MM.1S (cell line): ENCODE data around the gene DPAGT1.
A peak's percentile ranks its signal among the peaks of the same experiment; 100 is the strongest.

Experiments
- DNase-seq: peaks from one replicate; pipeline ENCODE4 v3.0.0-alpha.2; 2015
- H2AFZ ChIP-seq: fragments of 300-600 bp; sonication (generic); 2 replicates; pipeline ENCODE4 v1.6.0; 2016; ENCODE audit warnings: antibody characterized with exemption, low read length
- H3F3A ChIP-seq: fragments of 300-600 bp; sonication (generic); 2 replicates; pipeline ENCODE4 v1.6.1; 2016; ENCODE audit warnings: mild to moderate bottlenecking, antibody characterized with exemption, low read length, moderate library complexity, mixed read lengths; ENCODE audit not compliant: insufficient read depth
- H3K27ac ChIP-seq: fragments of 300-600 bp; sonication (generic); 2 replicates; pipeline ENCODE4 v1.5.1; 2016; ENCODE audit warnings: mild to moderate bottlenecking, low read length
- H3K27me3 ChIP-seq: fragments of 300-600 bp; sonication (generic); replicated peaks from 2 replicates; pipeline ENCODE4 v1.6.0; 2016; ENCODE audit warnings: low read length; ENCODE audit not compliant: insufficient read depth
- H3K36me3 ChIP-seq: fragments of 300-600 bp; sonication (generic); replicated peaks from 2 replicates; pipeline ENCODE4 v1.6.1; 2016; ENCODE audit warnings: mild to moderate bottlenecking, low read length, mixed read lengths; ENCODE audit not compliant: insufficient read depth
- H3K4me1 ChIP-seq: fragments of 300-600 bp; sonication (generic); 2 replicates; pipeline ENCODE4 v1.6.1; 2016; ENCODE audit warnings: low read length, mixed read lengths
- H3K4me2 ChIP-seq: fragments of 300-600 bp; sonication (generic); 2 replicates; pipeline ENCODE4 v1.6.0; 2016; ENCODE audit warnings: low read depth, low read length
- H3K4me3 ChIP-seq: fragments of 300-600 bp; sonication (generic); 2 replicates; pipeline ENCODE4 v1.5.1; 2016; ENCODE audit warnings: low read length, mixed read lengths
- H3K79me2 ChIP-seq: fragments of 300-600 bp; sonication (generic); 2 replicates; pipeline ENCODE4 v1.6.1; 2016; ENCODE audit warnings: mixed run types, low read length, mixed read lengths
- H3K9ac ChIP-seq: fragments of 300-600 bp; sonication (generic); 2 replicates; pipeline ENCODE4 v1.6.1; 2016; ENCODE audit warnings: low read length, mixed read lengths
- H3K9me2 ChIP-seq: fragments of 300-600 bp; sonication (generic); replicated peaks from 2 replicates; pipeline ENCODE4 v1.6.1; 2016; ENCODE audit warnings: mild to moderate bottlenecking, low read length, mixed read lengths; ENCODE audit not compliant: insufficient read depth
- H3K9me3 ChIP-seq: fragments of 300-600 bp; sonication (generic); replicated peaks from 2 replicates; pipeline ENCODE4 v1.6.1; 2016; ENCODE audit warnings: mild to moderate bottlenecking, low read length, mixed read lengths; ENCODE audit not compliant: insufficient read depth
- H4K20me1 ChIP-seq: fragments of 300-600 bp; sonication (generic); 2 replicates; pipeline ENCODE4 v1.6.1; 2016; ENCODE audit warnings: mild to moderate bottlenecking, low read length, moderate library complexity, mixed read lengths; ENCODE audit not compliant: insufficient read depth
- CTCF ChIP-seq: fragments of 300-600 bp; sonication (generic); IDR thresholded peaks from 2 replicates; pipeline ENCODE4 v1.5.1; 2016; ENCODE audit warnings: antibody characterized with exemption, low read length, mixed read lengths
- EZH2 ChIP-seq: fragments of 300-600 bp; sonication (generic); optimal IDR thresholded peaks from 2 replicates; pipeline ENCODE3; 2017; ENCODE audit warnings: low read depth, mild to moderate bottlenecking, antibody characterized with exemption, low read length, mixed read lengths
- EZH2phosphoT487 ChIP-seq: fragments of 300-600 bp; sonication (generic); IDR thresholded peaks from 2 replicates; pipeline ENCODE4 v1.6.1; 2018; ENCODE audit warnings: antibody characterized with exemption, low read length

Gene DPAGT1

GRCh38 chr11:119110439-119110838 is 8.8 kb upstream of the DPAGT1 start:
- H4K20me1 ChIP-seq = no peaks in the 10 kb centered on the region
- no peak overlapping the region for H3K27ac ChIP-seq
- H3K4me2 ChIP-seq = no peak overlapping the region
- H3K27me3 ChIP-seq = no peaks in the 10 kb centered on the region
- peaks cover 9% of the 10 kb centered on the region; the same call in 1 of the 2 replicates for H3K36me3 ChIP-seq
- H3K9me3 ChIP-seq = no peaks in the 10 kb centered on the region
- peaks cover 21% of the 10 kb centered on the region for H3F3A ChIP-seq
- no peak overlapping the region for H3K9ac ChIP-seq
- H3K4me1 ChIP-seq = peaks cover 26% of the 10 kb centered on the region
- DNase-seq = no peak
- H2AFZ ChIP-seq = no peak overlapping the region
- H3K79me2 ChIP-seq = peaks cover 42% of the 10 kb centered on the region
- no peaks in the 10 kb centered on the region for H3K9me2 ChIP-seq
- no peak overlapping the region for H3K4me3 ChIP-seq
- TF ChIP-seq EZH2phosphoT487 (no peak), CTCF (no peak), EZH2 (no peak)

- H3K4me1 ChIP-seq = peaks cover 26% of the 10 kb centered on the region
- no peak for DNase-seq
- H3K79me2 ChIP-seq = peaks cover 42% of the 10 kb centered on the region
- H3K4me2 ChIP-seq = no peak overlapping the region
- H3K9ac ChIP-seq = no peak overlapping the region
- TF ChIP-seq CTCF (no peak), EZH2 (no peak), EZH2phosphoT487 (no peak)
- no peak overlapping the region for H2AFZ ChIP-seq
- peaks cover 21% of the 10 kb centered on the region for H3F3A ChIP-seq
- H4K20me1 ChIP-seq = no peaks in the 10 kb centered on the region
- peaks cover 9% of the 10 kb centered on the region; the same call in 1 of the 2 replicates for H3K36me3 ChIP-seq
- no peaks in the 10 kb centered on the region for H3K9me3 ChIP-seq
- H3K27ac ChIP-seq = no peak overlapping the region
- H3K9me2 ChIP-seq = no peaks in the 10 kb centered on the region
- no peak overlapping the region for H3K4me3 ChIP-seq
- H3K27me3 ChIP-seq = no peaks in the 10 kb centered on the region
Measured at GRCh38 chr11:119109843-119110242, 8.2 kb upstream of the DPAGT1 start.

GRCh38 chr11:119108857-119109221 is 7.2 kb upstream of the DPAGT1 start:
- Histone ChIP-seq H3K4me1 (peaks cover 26% of the 10 kb centered on the region), H2AFZ (no peak overlapping the region), H3K4me2 (peak overlapping the region; percentile 98), H3K9me2 (no peaks in the 10 kb centered on the region), H3K4me3 (peak overlapping the region; percentile 84), H3K79me2 (peaks cover 44% of the 10 kb centered on the region), H4K20me1 (no peaks in the 10 kb centered on the region), H3K27ac (peak overlapping the region; percentile 75; the same call in 1 of the 2 replicates), H3K9ac (no peak overlapping the region; the same call in 1 of the 2 replicates), H3K9me3 (no peaks in the 10 kb centered on the region), H3K36me3 (0 out of 2 replicates have a peak, but pooled peaks cover 5% of the 10 kb centered on the region), H3F3A (peaks cover 21% of the 10 kb centered on the region), H3K27me3 (no peaks in the 10 kb centered on the region)
- TF ChIP-seq CTCF = no peak
- DNase-seq = no peak
